SK-N-SH (cell line): Measurements from ENCODE around the gene DYNC2H1. TPM values are rescaled to one million over a fixed set of nuclear protein-coding genes. Genes with fewer than 3 reads are reported as not detected.

Experiments
- CTCF ChIA-PET: fragments of 300-600, 350-600 bp; formaldehyde crosslinking; extraction: SDS; loops from one replicate; lab custom pipeline; 2021; lab: Yijun Ruan, JAX
- POLR2A ChIA-PET: fragments of 350-600 bp; sonication (Branson Sonifier 250); formaldehyde crosslinking; extraction: SDS; loops from one replicate; lab custom pipeline; 2020; ENCODE audit warnings: antibody characterized with exemption, inconsistent platforms; lab: Yijun Ruan, JAX
- DNase-seq: peaks from one replicate; pipeline ENCODE4 v3.0.0; 2012
- H2AFZ ChIP-seq: fragments of 200-600 bp; sonication (generic); 2 replicates; pipeline ENCODE4 v1.8.1; 2016; ENCODE audit warnings: antibody characterized with exemption, mild to moderate bottlenecking, low read depth
- H3F3A ChIP-seq: fragments of 200-600 bp; sonication (generic); replicated peaks from 2 replicates; pipeline ENCODE3; 2016; ENCODE audit warnings: antibody characterized with exemption, mild to moderate bottlenecking; ENCODE audit not compliant: insufficient read depth
- H3K27ac ChIP-seq, 2 experiments: fragments of 200-500 bp in 1 of 2; fragments of 200-600 bp in 1 of 2; sonication (Bioruptor generic) in 1 of 2; sonication (generic), shearing (Covaris generic) in 1 of 2; 2 replicates each; pipeline versions ENCODE4 v1.5.1 to v1.6.1; 2014 to 2016; ENCODE audit warnings: low read depth in 2 of 2, inconsistent platforms in 1 of 2, low read length in 1 of 2, mild to moderate bottlenecking in 1 of 2, mixed read lengths in 1 of 2
- H3K27me3 ChIP-seq: fragments of 200-600 bp; sonication (generic), shearing (Covaris generic); 2 replicates; pipeline ENCODE4 v1.6.1; 2016; ENCODE audit warnings: mixed run types; ENCODE audit not compliant: insufficient read depth
- H3K36me3 ChIP-seq, 2 experiments: fragments of 200-500 bp in 1 of 2; fragments of 200-600 bp in 1 of 2; sonication (Bioruptor generic) in 1 of 2; sonication (generic) in 1 of 2; replicated peaks in 1 of 2; 2 replicates each; pipeline versions ENCODE3 to v1.5.1; 2014 to 2016; ENCODE audit warnings: low read length in 1 of 2, mild to moderate bottlenecking in 1 of 2; ENCODE audit not compliant: insufficient read depth in 2 of 2, control insufficient read depth in 1 of 2
- H3K4me1 ChIP-seq, 2 experiments: fragments of 200-500 bp in 1 of 2; fragments of 200-600 bp in 1 of 2; sonication (Bioruptor generic) in 1 of 2; sonication (generic), shearing (Covaris generic) in 1 of 2; 2 replicates each; pipeline versions ENCODE4 v1.5.1 to v1.6.1; 2014 to 2016; ENCODE audit warnings: low read depth in 1 of 2, low read length in 1 of 2, mixed run types in 1 of 2; ENCODE audit not compliant: insufficient read depth in 2 of 2, control insufficient read depth in 1 of 2
- H3K4me2 ChIP-seq: fragments of 200-600 bp; sonication (generic), shearing (Covaris generic); 2 replicates; pipeline ENCODE4 v1.6.1; 2017; ENCODE audit warnings: mixed run types
- H3K4me3 ChIP-seq, 2 experiments: fragments of 200-500 bp in 1 of 2; fragments of 200-600 bp in 1 of 2; sonication (Bioruptor generic) in 1 of 2; sonication (generic), shearing (Covaris generic) in 1 of 2; 2 replicates each; pipeline versions ENCODE4 v1.5.1 to v1.8.1; 2014 to 2016; ENCODE audit warnings: low read depth in 2 of 2, inconsistent platforms in 1 of 2, low read length in 1 of 2, mild to moderate bottlenecking in 1 of 2, mixed read lengths in 1 of 2, moderate library complexity in 1 of 2
- H3K79me2 ChIP-seq: fragments of 200-600 bp; sonication (generic); 2 replicates; pipeline ENCODE4 v1.8.1; 2017; ENCODE audit warnings: mild to moderate bottlenecking; ENCODE audit not compliant: insufficient read depth
- H3K9ac ChIP-seq: fragments of 200-600 bp; sonication (generic); 2 replicates; pipeline ENCODE4 v1.6.1; 2017; ENCODE audit warnings: mixed run types
- H3K9me2 ChIP-seq: fragments of 200-600 bp; sonication (generic); 2 replicates; pipeline ENCODE4 v1.6.1; 2017; ENCODE audit warnings: mixed run types
- H3K9me3 ChIP-seq: fragments of 200-600 bp; sonication (generic); 2 replicates; pipeline ENCODE4 v1.6.1; 2017; ENCODE audit warnings: mixed run types, mild to moderate bottlenecking, moderate library complexity
- H4K20me1 ChIP-seq: fragments of 200-600 bp; sonication (generic); 2 replicates; pipeline ENCODE4 v1.6.1; 2017; ENCODE audit warnings: mild to moderate bottlenecking, mixed run types; ENCODE audit not compliant: insufficient read depth
- EP300 ChIP-seq, 2 experiments: IDR thresholded peaks; 2 replicates each; pipeline versions ENCODE4 v1.4.0 to v1.6.1; 2012; ENCODE audit warnings: borderline replicate concordance in 1 of 2, low read depth in 1 of 2, low read length in 1 of 2
- FOXJ3 ChIP-seq: sonication (generic); formaldehyde crosslinking; IDR thresholded peaks from 2 replicates; pipeline ENCODE4 v1.5.1; 2020; ENCODE audit warnings: mild to moderate bottlenecking, missing genetic modification reagents
- FOXM1 ChIP-seq: IDR thresholded peaks from 2 replicates; pipeline ENCODE4 v1.4.0; 2012; ENCODE audit warnings: low read depth, mild to moderate bottlenecking
- GABPA ChIP-seq: IDR thresholded peaks from 2 replicates; pipeline ENCODE4 v1.4.0; 2012; ENCODE audit warnings: low read depth, mild to moderate bottlenecking
- GATA2 ChIP-seq: sonication (generic); formaldehyde crosslinking; IDR thresholded peaks from 2 replicates; pipeline ENCODE4 v1.5.0; 2020; ENCODE audit warnings: mild to moderate bottlenecking, missing genetic modification reagents
- MXI1 ChIP-seq: IDR thresholded peaks from 2 replicates; pipeline ENCODE4 v1.6.1; 2012; ENCODE audit warnings: mild to moderate bottlenecking, low read depth, low read length, improper control_type of control experiment
- NRF1 ChIP-seq: IDR thresholded peaks from 2 replicates; pipeline ENCODE4 v1.6.1; 2012; ENCODE audit warnings: low read depth, mild to moderate bottlenecking, low read length
- POLR2AphosphoS5 ChIP-seq: IDR thresholded peaks from 2 replicates; pipeline ENCODE4 v1.6.1; 2012; ENCODE audit warnings: low read depth, low read length
- RAD21 ChIP-seq: IDR thresholded peaks from 2 replicates; pipeline ENCODE4 v1.6.1; 2012; ENCODE audit warnings: mild to moderate bottlenecking, low read length
- RFX5 ChIP-seq: IDR thresholded peaks from 2 replicates; pipeline ENCODE4 v1.6.1; 2012; ENCODE audit warnings: mild to moderate bottlenecking, improper control_type of control experiment, low read length
- RXRA ChIP-seq: IDR thresholded peaks from 2 replicates; pipeline ENCODE4 v1.4.0; 2012; ENCODE audit warnings: low read depth, mild to moderate bottlenecking, borderline replicate concordance
- SIN3A ChIP-seq: IDR thresholded peaks from 2 replicates; pipeline ENCODE4 v1.6.1; 2012; ENCODE audit warnings: low read depth, mild to moderate bottlenecking, low read length, moderate library complexity, borderline replicate concordance
- TAF1 ChIP-seq: IDR thresholded peaks from 2 replicates; pipeline ENCODE4 v1.6.1; 2012; ENCODE audit warnings: low read depth, mild to moderate bottlenecking, low read length, moderate library complexity, borderline replicate concordance
- TCF12 ChIP-seq: IDR thresholded peaks from 2 replicates; pipeline ENCODE4 v1.4.0; 2012
- TEAD4 ChIP-seq: IDR thresholded peaks from 2 replicates; pipeline ENCODE4 v1.4.0; 2012; ENCODE audit warnings: mild to moderate bottlenecking, borderline replicate concordance; ENCODE audit not compliant: insufficient read depth
- YY1 ChIP-seq: IDR thresholded peaks from 2 replicates; pipeline ENCODE4 v1.4.0; 2012; ENCODE audit warnings: low read depth, mild to moderate bottlenecking
- WGBS: methylation state at CpG from one replicate; pipeline ENCODE4 v1.1.6; 2017; ENCODE audit warnings: low lambda C conversion rate; 5-methylcytosine and 5-hydroxymethylcytosine counted together
- polyA plus RNA-seq, 3 experiments: library from polyadenylated mRNA; depleted of rRNA; stranded (reverse); fragments of >200 nt; gene quantifications; 2 replicates each; pipeline ENCODE4 v1.2.3, GENCODE V29; 2012
- TF ChIP-seq, protein P1 (sequence below): IDR thresholded peaks from 2 replicates; pipeline ENCODE4 v1.4.0; 2012; ENCODE audit warnings: low read depth, borderline replicate concordance
- TF ChIP-seq, protein P2 (sequence below): IDR thresholded peaks from 2 replicates; pipeline ENCODE4 v1.4.0; 2012; ENCODE audit warnings: low read depth, borderline replicate concordance
- TF ChIP-seq, protein P3 (sequence below): IDR thresholded peaks from 2 replicates; pipeline ENCODE4 v1.4.0; 2012; ENCODE audit warnings: low read depth
- TF ChIP-seq, protein P4 (sequence below): fragments of 200-600 bp; sonication (generic); IDR thresholded peaks from 2 replicates; pipeline ENCODE4 v1.6.1; 2017; ENCODE audit warnings: antibody characterized with exemption, mild to moderate bottlenecking, moderate library complexity

The DYNC2H1 gene, protein sequence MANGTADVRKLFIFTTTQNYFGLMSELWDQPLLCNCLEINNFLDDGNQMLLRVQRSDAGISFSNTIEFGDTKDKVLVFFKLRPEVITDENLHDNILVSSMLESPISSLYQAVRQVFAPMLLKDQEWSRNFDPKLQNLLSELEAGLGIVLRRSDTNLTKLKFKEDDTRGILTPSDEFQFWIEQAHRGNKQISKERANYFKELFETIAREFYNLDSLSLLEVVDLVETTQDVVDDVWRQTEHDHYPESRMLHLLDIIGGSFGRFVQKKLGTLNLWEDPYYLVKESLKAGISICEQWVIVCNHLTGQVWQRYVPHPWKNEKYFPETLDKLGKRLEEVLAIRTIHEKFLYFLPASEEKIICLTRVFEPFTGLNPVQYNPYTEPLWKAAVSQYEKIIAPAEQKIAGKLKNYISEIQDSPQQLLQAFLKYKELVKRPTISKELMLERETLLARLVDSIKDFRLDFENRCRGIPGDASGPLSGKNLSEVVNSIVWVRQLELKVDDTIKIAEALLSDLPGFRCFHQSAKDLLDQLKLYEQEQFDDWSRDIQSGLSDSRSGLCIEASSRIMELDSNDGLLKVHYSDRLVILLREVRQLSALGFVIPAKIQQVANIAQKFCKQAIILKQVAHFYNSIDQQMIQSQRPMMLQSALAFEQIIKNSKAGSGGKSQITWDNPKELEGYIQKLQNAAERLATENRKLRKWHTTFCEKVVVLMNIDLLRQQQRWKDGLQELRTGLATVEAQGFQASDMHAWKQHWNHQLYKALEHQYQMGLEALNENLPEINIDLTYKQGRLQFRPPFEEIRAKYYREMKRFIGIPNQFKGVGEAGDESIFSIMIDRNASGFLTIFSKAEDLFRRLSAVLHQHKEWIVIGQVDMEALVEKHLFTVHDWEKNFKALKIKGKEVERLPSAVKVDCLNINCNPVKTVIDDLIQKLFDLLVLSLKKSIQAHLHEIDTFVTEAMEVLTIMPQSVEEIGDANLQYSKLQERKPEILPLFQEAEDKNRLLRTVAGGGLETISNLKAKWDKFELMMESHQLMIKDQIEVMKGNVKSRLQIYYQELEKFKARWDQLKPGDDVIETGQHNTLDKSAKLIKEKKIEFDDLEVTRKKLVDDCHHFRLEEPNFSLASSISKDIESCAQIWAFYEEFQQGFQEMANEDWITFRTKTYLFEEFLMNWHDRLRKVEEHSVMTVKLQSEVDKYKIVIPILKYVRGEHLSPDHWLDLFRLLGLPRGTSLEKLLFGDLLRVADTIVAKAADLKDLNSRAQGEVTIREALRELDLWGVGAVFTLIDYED (N-terminal part only)
- polyA plus RNA-seq (2012; rRNA removed) = 15.3 and 16.5 TPM in 2 replicates
- polyA plus RNA-seq (2012; cell fraction: cytosol; rRNA removed) = 15.0 and 17.6 TPM in 2 replicates
- polyA plus RNA-seq (2012; cell fraction: nucleus; rRNA removed) = 20.3 and 41.2 TPM in 2 replicates

DNA sequence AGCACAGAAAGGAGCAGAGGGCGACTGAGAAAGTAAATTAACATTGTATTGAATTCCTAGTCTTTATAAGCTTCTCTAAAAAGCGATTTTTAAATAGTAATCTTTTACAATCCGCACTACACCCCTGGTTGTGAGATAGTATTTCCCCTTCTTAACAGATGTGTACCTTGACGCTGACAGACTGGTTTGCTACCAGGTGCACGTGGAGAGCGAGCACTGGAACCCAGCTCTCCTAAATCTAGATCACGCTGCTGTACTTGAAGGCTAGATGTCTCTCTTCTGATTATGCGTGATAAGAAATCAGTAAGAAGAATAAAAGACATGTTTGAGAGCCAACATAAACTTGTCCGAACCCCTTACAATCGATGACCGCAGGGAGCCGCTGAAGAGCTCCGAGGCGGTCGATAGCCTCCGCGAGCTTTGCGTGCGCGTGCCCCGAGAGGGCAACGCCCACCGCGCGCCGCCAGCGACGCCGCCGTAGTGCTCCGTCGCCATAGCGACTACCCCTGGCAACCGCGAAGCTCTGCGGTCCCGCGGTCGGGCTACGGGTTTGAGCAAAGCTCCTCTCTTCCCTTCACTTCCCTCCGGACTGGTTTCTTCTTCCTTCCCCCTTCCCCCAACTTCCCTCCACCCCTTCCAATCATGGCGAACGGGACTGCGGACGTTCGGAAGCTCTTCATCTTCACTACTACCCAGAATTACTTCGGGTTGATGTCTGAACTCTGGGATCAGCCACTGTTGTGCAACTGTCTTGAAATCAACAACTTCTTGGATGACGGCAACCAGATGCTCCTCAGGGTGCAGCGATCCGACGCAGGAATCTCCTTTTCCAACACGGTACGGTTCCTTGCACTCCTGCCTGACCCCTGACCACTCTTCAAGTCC, at the start of gene DYNC2H1:
DYNC2H1 (plus strand) TSS at position 494 of the 885 bp plus-strand sequence; CDS start at position 643, 149 bp downstream.
- CTCF ChIA-PET = interaction anchor here (0.6 to 2.6 kb wide), 18 partner anchors 8 to 1787 kb away, joined by 3 to 27 read pairs (median 4); partner anchors contain the start of gene DCUN1D5
- TF ChIP-seq RAD21 = 0 out of 2 replicates have a peak, but pooled peaks have one; percentile 2
- no peak for TF ChIP-seq FOXJ3 (CRISPR knock-in tag)
- TF ChIP-seq YY1 = peak; percentile 76; the same call in 1 of the 2 replicates
- TF ChIP-seq NRF1 = peak; percentile 61
- TF ChIP-seq, protein P1, sequence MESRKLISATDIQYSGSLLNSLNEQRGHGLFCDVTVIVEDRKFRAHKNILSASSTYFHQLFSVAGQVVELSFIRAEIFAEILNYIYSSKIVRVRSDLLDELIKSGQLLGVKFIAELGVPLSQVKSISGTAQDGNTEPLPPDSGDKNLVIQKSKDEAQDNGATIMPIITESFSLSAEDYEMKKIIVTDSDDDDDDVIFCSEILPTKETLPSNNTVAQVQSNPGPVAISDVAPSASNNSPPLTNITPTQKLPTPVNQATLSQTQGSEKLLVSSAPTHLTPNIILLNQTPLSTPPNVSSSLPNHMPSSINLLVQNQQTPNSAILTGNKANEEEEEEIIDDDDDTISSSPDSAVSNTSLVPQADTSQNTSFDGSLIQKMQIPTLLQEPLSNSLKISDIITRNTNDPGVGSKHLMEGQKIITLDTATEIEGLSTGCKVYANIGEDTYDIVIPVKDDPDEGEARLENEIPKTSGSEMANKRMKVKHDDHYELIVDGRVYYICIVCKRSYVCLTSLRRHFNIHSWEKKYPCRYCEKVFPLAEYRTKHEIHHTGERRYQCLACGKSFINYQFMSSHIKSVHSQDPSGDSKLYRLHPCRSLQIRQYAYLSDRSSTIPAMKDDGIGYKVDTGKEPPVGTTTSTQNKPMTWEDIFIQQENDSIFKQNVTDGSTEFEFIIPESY = no peak
- TF ChIP-seq, protein P2, sequence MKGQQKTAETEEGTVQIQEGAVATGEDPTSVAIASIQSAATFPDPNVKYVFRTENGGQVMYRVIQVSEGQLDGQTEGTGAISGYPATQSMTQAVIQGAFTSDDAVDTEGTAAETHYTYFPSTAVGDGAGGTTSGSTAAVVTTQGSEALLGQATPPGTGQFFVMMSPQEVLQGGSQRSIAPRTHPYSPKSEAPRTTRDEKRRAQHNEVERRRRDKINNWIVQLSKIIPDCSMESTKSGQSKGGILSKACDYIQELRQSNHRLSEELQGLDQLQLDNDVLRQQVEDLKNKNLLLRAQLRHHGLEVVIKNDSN = peak; percentile 25; the same call in 1 of the 2 replicates
- peak; percentile 47; the same call in 1 of the 2 replicates for TF ChIP-seq TAF1
- TF ChIP-seq RXRA = no peak
- peak; percentile 99 for TF ChIP-seq MXI1
- TF ChIP-seq TEAD4 = no peak
- 0 out of 2 replicates have a peak, but pooled peaks have one; percentile 7 for TF ChIP-seq GATA2 (CRISPR knock-in tag)
- peak; percentile 74; the same call in 1 of the 2 replicates for TF ChIP-seq SIN3A
- 0 out of 2 replicates have a peak, but pooled peaks have one; percentile 26 for TF ChIP-seq FOXM1
- peak; percentile 3; the same call in 1 of the 2 replicates for TF ChIP-seq TCF12
- TF ChIP-seq RFX5 = peak; percentile 82
- peak; percentile 56; the same call in 1 of the 2 replicates for TF ChIP-seq POLR2AphosphoS5
- TF ChIP-seq, protein P3, sequence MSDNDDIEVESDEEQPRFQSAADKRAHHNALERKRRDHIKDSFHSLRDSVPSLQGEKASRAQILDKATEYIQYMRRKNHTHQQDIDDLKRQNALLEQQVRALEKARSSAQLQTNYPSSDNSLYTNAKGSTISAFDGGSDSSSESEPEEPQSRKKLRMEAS = peak; percentile 65; the same call in 1 of the 2 replicates
- TF ChIP-seq, protein P4, sequence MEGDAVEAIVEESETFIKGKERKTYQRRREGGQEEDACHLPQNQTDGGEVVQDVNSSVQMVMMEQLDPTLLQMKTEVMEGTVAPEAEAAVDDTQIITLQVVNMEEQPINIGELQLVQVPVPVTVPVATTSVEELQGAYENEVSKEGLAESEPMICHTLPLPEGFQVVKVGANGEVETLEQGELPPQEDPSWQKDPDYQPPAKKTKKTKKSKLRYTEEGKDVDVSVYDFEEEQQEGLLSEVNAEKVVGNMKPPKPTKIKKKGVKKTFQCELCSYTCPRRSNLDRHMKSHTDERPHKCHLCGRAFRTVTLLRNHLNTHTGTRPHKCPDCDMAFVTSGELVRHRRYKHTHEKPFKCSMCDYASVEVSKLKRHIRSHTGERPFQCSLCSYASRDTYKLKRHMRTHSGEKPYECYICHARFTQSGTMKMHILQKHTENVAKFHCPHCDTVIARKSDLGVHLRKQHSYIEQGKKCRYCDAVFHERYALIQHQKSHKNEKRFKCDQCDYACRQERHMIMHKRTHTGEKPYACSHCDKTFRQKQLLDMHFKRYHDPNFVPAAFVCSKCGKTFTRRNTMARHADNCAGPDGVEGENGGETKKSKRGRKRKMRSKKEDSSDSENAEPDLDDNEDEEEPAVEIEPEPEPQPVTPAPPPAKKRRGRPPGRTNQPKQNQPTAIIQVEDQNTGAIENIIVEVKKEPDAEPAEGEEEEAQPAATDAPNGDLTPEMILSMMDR = peak; percentile 60
- TF ChIP-seq GABPA = peak; percentile 61
- TF ChIP-seq EP300 (IDR thresholded peaks at IDR 0.05; ENCODE audit: borderline replicate concordance in 1 of 2, low read depth in 1 of 2, low read length in 1 of 2) = no peak

More for the DNA sequence above, at the start of gene DYNC2H1:
- POLR2A ChIA-PET = interaction anchor here (0.8 to 1.9 kb wide), 3 partner anchors 8 to 19 kb away, joined by 3 to 20 read pairs (median 5); partner anchors contain the start of gene DCUN1D5
- Histone ChIP-seq H3K79me2 (peaks cover 24% of the 10 kb centered on the region), H3K4me1 (peaks cover 0 to 7% of the 10 kb centered on the region in 2 experiments; a peak in 2 of 4 replicates), H3K4me3 (peak within 1 kb of the TSS; percentile 74 to 75), H3K27ac (peak within 1 kb of the TSS; percentile 74 to 87), H3K4me2 (peak within 1 kb of the TSS; percentile 86), H3K9ac (peak within 1 kb of the TSS; percentile 80), H2AFZ (peak within 1 kb of the TSS; percentile 100), H3K27me3 (no peaks in the 10 kb centered on the region), H3F3A (peaks cover 11% of the 10 kb centered on the region), H3K36me3 (peaks cover 3 to 4% of the 10 kb centered on the region in 2 experiments), H4K20me1 (no peaks in the 10 kb centered on the region), H3K9me2 (no peaks in the 10 kb centered on the region), H3K9me3 (no peaks in the 10 kb centered on the region)
- 2% methylated on average over 34 of the region's 53 CpGs for WGBS
- DNase-seq = peak; percentile 90
